GM19328 (cell line): ENCODE data around the gene GIMAP5.
"Not testable (repeated sequence)": the region's sequence is repeated elsewhere in the genome, so short reads cannot be mapped to it uniquely, and the experiment has no call there.

Source experiments
- ATAC-seq: cut with Tn5 transposase; IDR thresholded peaks from one replicate; pipeline ENCODE4 v1.9.1; 2021; ENCODE audit warnings: mild to moderate bottlenecking, moderate library complexity; ENCODE audit not compliant: unreplicated experiment

GIMAP5 gene

GRCh38 chr7:150766334-150766709 lies 29.1 kb downstream of the GIMAP5 start:
- ATAC-seq, result no peak

GRCh38 chr7:150769768-150770167 lies 32.5 kb downstream of the GIMAP5 start:
- no peak for ATAC-seq

GRCh38 chr7:150774131-150774530 lies 36.9 kb downstream of the GIMAP5 start:
- ATAC-seq, result not testable (repeated sequence)

- no peak for ATAC-seq
Observed at GRCh38 chr7:150778014-150778737, 41.0 kb downstream of the GIMAP5 start.

GRCh38 chr7:150778738-150779301 lies 41.6 kb downstream of the GIMAP5 start:
- no peak for ATAC-seq

- no peak for ATAC-seq
Observed at GRCh38 chr7:150780292-150780691, 43.1 kb downstream of the GIMAP5 start.

GRCh38 chr7:150781103-150781502 lies 43.9 kb downstream of the GIMAP5 start:
- no peak for ATAC-seq

- no peak for ATAC-seq
Observed at GRCh38 chr7:150781961-150782360, 44.7 kb downstream of the GIMAP5 start.

GRCh38 chr7:150784120-150784736 lies 47.0 kb downstream of the GIMAP5 start:
- ATAC-seq, result no peak

GRCh38 chr7:150784954-150785353 lies 47.7 kb downstream of the GIMAP5 start:
- ATAC-seq, result no peak

GRCh38 chr7:150787321-150788281 lies 50.4 kb downstream of the GIMAP5 start:
- no peak for ATAC-seq

- ATAC-seq, result no peak
Observed at GRCh38 chr7:150788474-150789269, 51.5 kb downstream of the GIMAP5 start.

GRCh38 chr7:150790416-150791075 lies 53.3 kb downstream of the GIMAP5 start:
- no peak for ATAC-seq

GRCh38 chr7:150791304-150791703 lies 54.1 kb downstream of the GIMAP5 start:
- ATAC-seq, result no peak

- no peak for ATAC-seq
Observed at GRCh38 chr7:150791746-150792452, 54.7 kb downstream of the GIMAP5 start.
